ENCODE measurements around the gene TGOLN2. TPM values are rescaled to one million over a fixed set of nuclear protein-coding genes. Genes with fewer than 3 reads are reported as not detected.
A peak's percentile ranks its signal among the peaks of the same experiment; 100 is the strongest.

TGOLN2 gene
- total and polyA plus RNA-seq, 2 of the 13 experiments (the other 11 are each of a cell fraction or from before 2014, with no cell fraction given) = 99.6 to 155 TPM

DNA sequence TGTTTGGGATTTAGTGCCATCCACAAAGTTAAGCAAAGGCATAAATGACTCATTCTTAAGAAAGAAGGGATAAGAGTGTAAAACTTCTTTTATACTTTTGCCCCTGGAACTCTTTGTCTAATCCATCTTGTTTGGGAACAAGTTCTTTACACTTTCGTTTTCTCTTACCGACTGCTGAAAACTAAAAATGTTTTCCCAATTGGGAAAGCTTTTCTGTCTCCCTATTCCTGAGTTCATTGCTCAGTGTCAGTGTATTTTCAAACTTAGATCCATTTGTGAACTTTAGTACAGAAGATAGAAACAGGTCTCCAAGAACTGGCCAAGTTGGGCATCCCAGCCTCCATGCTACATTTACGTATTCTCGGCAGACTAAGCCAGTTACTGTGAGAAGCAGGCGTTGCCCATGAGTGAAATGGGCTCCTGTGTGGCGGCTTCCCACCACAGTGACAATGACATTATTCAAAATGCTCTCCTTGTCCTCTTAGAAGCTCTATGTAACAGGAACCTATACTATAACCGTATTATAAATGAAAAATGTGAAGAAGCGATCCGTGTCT, 51.7 kb downstream of the TGOLN2 start:
- no peak overlapping the region for H3K4me2 ChIP-seq (ENCODE audit: low read depth, low read length)
- H2AFZ ChIP-seq (ENCODE audit: low read length) = no peak overlapping the region
- H3K36me3 ChIP-seq (replicated peaks in 1 of 2; ENCODE audit: control insufficient read depth in 1 of 2, insufficient read depth in 2 of 2, low read length in 2 of 2) = no peaks in the 10 kb centered on the region
- ChIA-PET POLR2A (no interaction called here), CTCF (ENCODE audit: low intra/inter-chr PET ratio, low total read pairs) (no interaction called here)
- BruUV-seq (replicated peaks) = no TSS peak
- H3K9ac ChIP-seq (ENCODE audit: insufficient read depth, low read depth, low read length) = no peak overlapping the region
- no peak overlapping the region for H3K27ac ChIP-seq (ENCODE audit: extremely low read length, insufficient read depth, low read length)
- H4K20me1 ChIP-seq (ENCODE audit: insufficient read depth, low read length) = no peaks in the 10 kb centered on the region
- in situ Hi-C loops (cut with HindIII; ENCODE audit: extremely low pct_ligation_motif_present, low pct_unique_long_range_greater_than_20kb) = no loop called here
- intact Hi-C loops (cut with micrococcal nuclease; ENCODE audit: unreplicated experiment) = no loop called here
- H3K79me2 ChIP-seq (ENCODE audit: insufficient read depth, low read length) = no peaks in the 10 kb centered on the region
- H3K4me3 ChIP-seq (replicated peaks in 1 of 3; ENCODE audit: insufficient read depth in 1 of 3, low read depth in 2 of 3, low read length in 3 of 3) = no peak overlapping the region
- DNase-seq (ENCODE audit: low spot score) (no peak), ATAC-seq (no peak), FAIRE-seq (no peak)
- no peak for TF ChIP-seq AGO1 (IDR thresholded peaks at IDR 0.05; ENCODE audit: low read depth, low read length, poor library complexity, severe bottlenecking)
- TF ChIP-seq, protein P1, sequence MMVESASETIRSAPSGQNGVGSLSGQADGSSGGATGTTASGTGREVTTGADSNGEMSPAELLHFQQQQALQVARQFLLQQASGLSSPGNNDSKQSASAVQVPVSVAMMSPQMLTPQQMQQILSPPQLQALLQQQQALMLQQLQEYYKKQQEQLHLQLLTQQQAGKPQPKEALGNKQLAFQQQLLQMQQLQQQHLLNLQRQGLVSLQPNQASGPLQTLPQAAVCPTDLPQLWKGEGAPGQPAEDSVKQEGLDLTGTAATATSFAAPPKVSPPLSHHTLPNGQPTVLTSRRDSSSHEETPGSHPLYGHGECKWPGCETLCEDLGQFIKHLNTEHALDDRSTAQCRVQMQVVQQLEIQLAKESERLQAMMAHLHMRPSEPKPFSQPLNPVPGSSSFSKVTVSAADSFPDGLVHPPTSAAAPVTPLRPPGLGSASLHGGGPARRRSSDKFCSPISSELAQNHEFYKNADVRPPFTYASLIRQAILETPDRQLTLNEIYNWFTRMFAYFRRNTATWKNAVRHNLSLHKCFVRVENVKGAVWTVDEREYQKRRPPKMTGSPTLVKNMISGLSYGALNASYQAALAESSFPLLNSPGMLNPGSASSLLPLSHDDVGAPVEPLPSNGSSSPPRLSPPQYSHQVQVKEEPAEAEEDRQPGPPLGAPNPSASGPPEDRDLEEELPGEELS (CRISPR knock-in tag; IDR thresholded peaks at IDR 0.05) = no peak
- 51% methylated on average over 9 of the region's 9 CpGs for WGBS (ENCODE audit: low lambda C conversion rate)
- H3K27me3 ChIP-seq (ENCODE audit: control insufficient read depth in 1 of 2, insufficient read depth in 2 of 2, low read length in 2 of 2) = peaks cover 4 to 65% of the 10 kb centered on the region in 2 experiments
- peaks cover 25% of the 10 kb centered on the region for H3K4me1 ChIP-seq (ENCODE audit: insufficient read depth, low read length)
- no peaks in the 10 kb centered on the region for H3K9me3 ChIP-seq (ENCODE audit: low read length)

DNA sequence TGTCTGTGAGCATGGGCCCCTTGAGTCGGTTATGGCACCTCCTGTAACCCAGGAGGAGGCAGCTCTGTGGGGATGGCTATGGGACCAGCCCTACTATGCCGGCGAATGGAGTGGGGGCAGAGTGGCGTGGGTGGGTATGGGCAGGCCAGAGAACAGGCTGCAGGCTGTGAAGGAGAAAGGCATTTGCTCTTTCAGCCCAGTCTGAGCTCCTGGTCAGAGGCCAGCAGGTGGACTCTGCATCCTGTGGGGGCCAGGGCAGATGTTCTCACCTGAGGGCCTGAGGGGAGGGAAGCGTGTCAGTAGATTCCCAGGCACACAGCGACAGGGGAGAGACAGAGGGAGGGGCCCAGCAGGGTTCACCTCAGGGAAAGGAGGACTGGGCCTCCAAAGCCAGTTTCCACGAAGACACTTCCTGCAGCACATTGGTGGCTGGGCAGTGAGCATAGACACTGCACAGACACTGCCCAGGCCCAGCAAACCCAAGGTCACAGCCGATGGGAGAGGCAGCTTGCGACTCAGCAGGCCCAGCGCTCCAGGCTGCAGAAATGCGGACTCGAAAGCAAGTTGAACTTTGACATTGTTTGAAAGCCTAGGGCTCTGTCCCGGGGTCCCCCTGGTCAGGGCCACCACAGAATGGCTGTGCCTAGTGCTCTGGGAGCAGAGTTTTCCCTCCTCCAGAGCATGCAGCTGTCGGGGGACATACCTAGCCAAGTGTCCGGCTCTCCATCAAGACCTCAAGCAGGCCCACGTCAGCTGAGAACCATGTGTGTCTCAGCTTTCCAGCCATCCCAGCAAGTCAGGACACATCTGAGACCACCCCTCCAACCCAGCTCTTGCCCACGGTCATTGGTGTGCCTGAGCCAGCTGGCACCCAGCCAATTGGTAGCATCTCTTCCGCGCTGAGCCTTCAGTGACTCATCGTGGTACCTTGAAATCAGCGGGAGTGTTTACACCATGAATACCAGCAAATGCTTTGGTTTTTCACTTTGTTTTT, 53.8 kb downstream of the TGOLN2 start:
- H2AFZ ChIP-seq (ENCODE audit: low read length) = no peak overlapping the region
- intact Hi-C loops (cut with micrococcal nuclease; ENCODE audit: unreplicated experiment) = no loop called here
- no TSS peak for BruUV-seq (replicated peaks)
- WGBS (ENCODE audit: low lambda C conversion rate) = 3% methylated on average over 20 of the region's 21 CpGs
- H3K36me3 ChIP-seq (replicated peaks in 1 of 2; ENCODE audit: control insufficient read depth in 1 of 2, insufficient read depth in 2 of 2, low read length in 2 of 2) = no peaks in the 10 kb centered on the region
- peaks cover 41% of the 10 kb centered on the region for H3K4me1 ChIP-seq (ENCODE audit: insufficient read depth, low read length)
- FAIRE-seq (peak; percentile 65), DNase-seq (ENCODE audit: low spot score) (peak; percentile 62), ATAC-seq (peak; percentile 81)
- no peaks in the 10 kb centered on the region for H3K79me2 ChIP-seq (ENCODE audit: insufficient read depth, low read length)
- ChIA-PET POLR2A (no interaction called here), CTCF (ENCODE audit: low intra/inter-chr PET ratio, low total read pairs) (no interaction called here)
- H3K27me3 ChIP-seq (ENCODE audit: control insufficient read depth in 1 of 2, insufficient read depth in 2 of 2, low read length in 2 of 2) = peaks cover 4 to 51% of the 10 kb centered on the region in 2 experiments
- peak overlapping the region; percentile 41 for H3K4me2 ChIP-seq (ENCODE audit: low read depth, low read length)
- H3K27ac ChIP-seq (ENCODE audit: extremely low read length, insufficient read depth, low read length) = no peak overlapping the region
- H3K9me3 ChIP-seq (ENCODE audit: low read length) = no peaks in the 10 kb centered on the region
- in situ Hi-C loops (cut with HindIII; ENCODE audit: extremely low pct_ligation_motif_present, low pct_unique_long_range_greater_than_20kb) = no loop called here
- no peak overlapping the region for H3K9ac ChIP-seq (ENCODE audit: insufficient read depth, low read depth, low read length)
- peak overlapping the region in 1 of 3 experiments; percentile 6; a peak in 1 of 6 replicates for H3K4me3 ChIP-seq (replicated peaks in 1 of 3; ENCODE audit: insufficient read depth in 1 of 3, low read depth in 2 of 3, low read length in 3 of 3)
- H4K20me1 ChIP-seq (ENCODE audit: insufficient read depth, low read length) = no peaks in the 10 kb centered on the region
- no peak for TF ChIP-seq GLI4 (CRISPR knock-in tag; IDR thresholded peaks at IDR 0.05; ENCODE audit: borderline replicate concordance)
- no peak for TF ChIP-seq GABPB1 (CRISPR knock-in tag; IDR thresholded peaks at IDR 0.05)
- TF ChIP-seq, protein P2, sequence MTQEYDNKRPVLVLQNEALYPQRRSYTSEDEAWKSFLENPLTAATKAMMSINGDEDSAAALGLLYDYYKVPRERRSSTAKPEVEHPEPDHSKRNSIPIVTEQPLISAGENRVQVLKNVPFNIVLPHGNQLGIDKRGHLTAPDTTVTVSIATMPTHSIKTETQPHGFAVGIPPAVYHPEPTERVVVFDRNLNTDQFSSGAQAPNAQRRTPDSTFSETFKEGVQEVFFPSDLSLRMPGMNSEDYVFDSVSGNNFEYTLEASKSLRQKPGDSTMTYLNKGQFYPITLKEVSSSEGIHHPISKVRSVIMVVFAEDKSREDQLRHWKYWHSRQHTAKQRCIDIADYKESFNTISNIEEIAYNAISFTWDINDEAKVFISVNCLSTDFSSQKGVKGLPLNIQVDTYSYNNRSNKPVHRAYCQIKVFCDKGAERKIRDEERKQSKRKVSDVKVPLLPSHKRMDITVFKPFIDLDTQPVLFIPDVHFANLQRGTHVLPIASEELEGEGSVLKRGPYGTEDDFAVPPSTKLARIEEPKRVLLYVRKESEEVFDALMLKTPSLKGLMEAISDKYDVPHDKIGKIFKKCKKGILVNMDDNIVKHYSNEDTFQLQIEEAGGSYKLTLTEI (CRISPR knock-in tag; conservative IDR thresholded peaks at IDR 0.05) = no peak
- TF ChIP-seq HNF4A (CRISPR knock-in tag; IDR thresholded peaks at IDR 0.05) = peak; percentile 54
- 0 out of 2 replicates have a peak, but pooled peaks have one; percentile 41 for TF ChIP-seq AKAP8 (CRISPR knock-in tag; IDR thresholded peaks at IDR 0.05)
- TF ChIP-seq ETV5 (CRISPR knock-in tag; IDR thresholded peaks at IDR 0.05; ENCODE audit: borderline replicate concordance) = peak; percentile 29; the same call in 1 of the 2 replicates
- TF ChIP-seq DMTF1 (CRISPR knock-in tag; IDR thresholded peaks at IDR 0.05) = no peak

All from HepG2 (cell line).